ENCODE data around the gene ASB16.

- TF ChIP-seq EZH2 (IDR thresholded peaks at IDR 0.05; ENCODE audit: borderline replicate concordance, low read depth, low read length, severe bottlenecking) = no peak
- no peak for TF ChIP-seq CTCF (IDR thresholded peaks at IDR 0.05; ENCODE audit: extremely low read depth in 1 of 2, insufficient read depth in 1 of 2, low read depth in 1 of 2, low read length in 2 of 2)
- TF ChIP-seq POLR2A (IDR thresholded peaks at IDR 0.05; ENCODE audit: low read depth, low read length) = no peak
Measured at GRCh38 chr17:44207743-44208142, 37.2 kb downstream of the ASB16 start.

Measured in endothelial cell of umbilical vein (primary cell).